GM21423 (cell line): ENCODE data around the gene CACNA1C.

Source experiments
- ATAC-seq: cut with Tn5 transposase; IDR thresholded peaks from one replicate; pipeline ENCODE4 v1.9.1; 2021; ENCODE audit warnings: mild to moderate bottlenecking, moderate library complexity; ENCODE audit not compliant: unreplicated experiment

Gene CACNA1C

DNA sequence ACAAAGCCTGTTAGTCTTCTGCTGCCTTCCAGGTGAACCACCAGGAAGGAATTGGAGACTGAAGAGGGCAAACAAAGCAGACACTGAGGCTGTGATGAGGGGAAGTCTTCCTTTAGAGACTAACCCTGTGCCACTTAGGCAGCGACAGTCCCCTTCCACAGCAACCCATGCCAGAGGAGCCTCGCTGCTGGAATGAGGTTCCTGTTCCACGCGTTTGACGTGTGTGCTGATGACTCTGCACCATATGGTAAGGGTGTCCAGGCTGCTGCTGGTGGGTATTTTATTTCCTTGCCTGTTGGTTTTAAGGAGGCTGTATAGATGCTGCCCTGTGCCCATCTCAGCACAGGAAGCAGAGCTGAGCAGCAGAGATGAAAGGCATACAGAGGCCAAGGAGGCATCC lies 380.1 kb downstream of the CACNA1C start:
- ATAC-seq = no peak

DNA sequence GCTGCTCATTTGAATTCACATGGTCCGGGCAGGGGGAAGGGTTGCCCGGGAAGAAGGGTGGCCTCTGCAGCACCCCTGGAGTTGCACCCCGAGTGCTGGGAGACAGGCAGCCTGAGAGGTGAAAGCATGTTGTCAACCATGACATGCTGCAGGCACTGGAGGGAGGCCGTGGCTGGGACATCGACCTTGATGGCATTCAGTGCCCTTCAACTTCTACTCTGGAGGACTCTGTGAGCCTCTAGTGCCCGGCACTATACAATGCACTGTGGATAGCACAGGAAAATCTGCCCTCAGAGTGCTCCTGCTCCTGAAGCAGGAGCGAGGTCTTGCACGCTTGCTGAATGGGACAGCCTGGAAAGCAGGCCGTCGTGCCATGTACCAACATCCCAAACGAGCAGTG lies 382.7 kb downstream of the CACNA1C start:
- ATAC-seq = no peak

DNA sequence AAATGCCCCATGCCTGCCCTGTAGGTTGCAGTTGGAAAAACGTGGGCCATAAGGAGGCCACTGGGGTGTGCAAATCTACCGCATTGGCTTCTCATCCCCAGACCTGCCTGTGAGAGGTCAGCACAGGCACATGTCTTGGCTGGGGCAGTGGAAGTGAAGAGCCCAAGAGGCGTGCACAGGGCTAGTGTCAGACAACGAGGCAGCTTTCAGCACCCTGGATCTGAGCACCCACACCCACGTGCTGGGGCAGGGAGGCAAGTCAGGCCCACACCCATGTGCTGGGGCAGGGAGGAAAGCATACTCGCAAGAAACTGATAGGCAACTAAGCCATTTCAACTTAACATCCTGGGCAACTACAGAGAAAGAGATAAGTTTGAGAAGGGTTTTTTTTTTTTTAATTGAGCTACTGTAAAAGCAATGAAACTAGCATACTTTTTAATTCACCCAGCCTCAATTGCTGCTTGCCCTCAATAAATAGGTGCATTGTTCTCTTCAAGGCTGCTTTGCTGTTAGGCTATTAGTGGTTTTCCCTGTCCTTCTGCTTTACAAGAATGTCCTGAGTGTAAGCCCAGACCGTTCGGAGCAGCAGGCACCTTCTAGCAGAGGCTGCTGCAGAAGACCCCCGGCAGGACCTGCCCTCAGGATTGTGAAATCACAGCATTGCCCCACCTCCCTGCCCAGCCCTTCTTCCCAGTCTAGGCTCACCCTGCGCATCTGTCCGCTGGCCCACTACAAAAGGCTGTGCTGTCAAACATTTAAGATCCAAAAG lies 386.7 kb downstream of the CACNA1C start:
- no peak for ATAC-seq

DNA sequence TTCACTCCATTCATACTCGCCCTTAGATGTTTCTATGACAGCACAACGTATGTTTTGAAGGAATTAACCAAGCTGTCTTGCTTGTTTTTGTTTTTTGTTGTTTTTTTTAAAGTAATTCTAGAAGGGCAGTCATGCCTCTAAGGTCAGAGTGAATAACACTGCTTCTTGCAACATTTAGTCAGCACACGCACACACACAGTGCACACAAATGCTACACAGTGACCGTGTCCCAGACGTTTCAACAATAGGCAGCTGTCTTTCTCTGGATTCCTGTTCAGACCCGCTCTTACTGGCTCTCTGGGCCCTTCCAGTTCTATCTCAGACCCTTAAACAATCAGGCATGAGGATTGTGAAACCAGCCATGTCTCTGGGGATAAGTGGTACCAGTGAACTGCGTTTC lies 391.0 kb downstream of the CACNA1C start:
- ATAC-seq = no peak

DNA sequence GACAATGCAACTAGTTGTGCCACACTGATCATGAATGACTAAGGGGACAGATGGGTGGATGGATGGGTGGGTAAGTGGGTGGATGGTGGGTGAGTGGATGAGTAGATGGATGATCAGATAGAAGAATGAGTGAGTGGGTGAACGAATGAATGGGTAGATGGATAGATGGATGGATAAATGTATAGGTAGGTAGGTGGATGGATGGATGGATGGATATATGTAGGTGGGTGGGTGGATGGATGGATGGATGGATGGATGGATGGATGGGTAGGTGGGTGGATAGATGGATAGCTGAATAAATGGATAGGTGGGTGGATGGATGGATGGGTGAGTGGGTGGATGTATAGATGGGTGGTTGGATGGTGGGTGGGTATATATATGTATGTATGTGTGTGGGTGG lies 393.2 kb downstream of the CACNA1C start:
- no peak for ATAC-seq

DNA sequence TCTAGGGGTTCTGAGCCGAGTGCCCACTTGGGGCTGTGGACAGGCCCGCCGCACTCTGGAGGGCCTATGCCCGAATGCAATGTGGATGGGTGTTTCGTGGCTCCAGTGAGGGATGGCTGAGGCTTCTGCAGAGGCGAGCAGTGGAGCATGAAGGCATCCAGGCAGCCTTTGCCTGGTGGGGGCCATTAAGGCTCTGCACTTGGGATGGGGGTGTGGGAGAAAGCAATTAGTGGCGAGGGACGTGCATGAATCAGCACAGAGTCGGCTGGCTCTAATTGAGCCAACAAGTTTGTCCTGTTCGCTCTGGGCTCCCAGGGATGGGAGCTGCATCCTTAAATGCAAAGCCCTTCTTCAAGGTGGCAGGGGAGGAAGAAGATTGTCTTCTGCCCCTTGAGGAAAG lies 395.1 kb downstream of the CACNA1C start:
- no peak for ATAC-seq

DNA sequence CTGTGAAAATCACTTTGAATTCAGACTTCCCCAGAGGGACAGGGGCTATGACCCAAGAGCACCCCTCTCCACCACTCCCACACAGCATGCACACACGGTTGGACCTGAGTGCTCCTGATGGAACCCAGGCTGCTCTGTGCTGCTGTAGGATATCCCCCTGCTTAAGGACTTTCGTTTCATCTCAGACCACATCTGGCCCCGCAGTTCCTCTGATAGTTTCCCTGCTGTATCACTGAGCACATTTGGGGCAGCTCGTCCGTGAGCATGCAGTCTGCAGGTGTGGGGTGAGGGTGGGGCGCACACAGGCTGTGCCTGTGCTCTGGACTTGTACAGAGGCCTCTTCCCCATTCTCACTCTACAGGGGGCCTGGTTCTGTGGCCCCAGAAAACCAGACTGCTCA lies 396.8 kb downstream of the CACNA1C start:
- no peak for ATAC-seq

DNA sequence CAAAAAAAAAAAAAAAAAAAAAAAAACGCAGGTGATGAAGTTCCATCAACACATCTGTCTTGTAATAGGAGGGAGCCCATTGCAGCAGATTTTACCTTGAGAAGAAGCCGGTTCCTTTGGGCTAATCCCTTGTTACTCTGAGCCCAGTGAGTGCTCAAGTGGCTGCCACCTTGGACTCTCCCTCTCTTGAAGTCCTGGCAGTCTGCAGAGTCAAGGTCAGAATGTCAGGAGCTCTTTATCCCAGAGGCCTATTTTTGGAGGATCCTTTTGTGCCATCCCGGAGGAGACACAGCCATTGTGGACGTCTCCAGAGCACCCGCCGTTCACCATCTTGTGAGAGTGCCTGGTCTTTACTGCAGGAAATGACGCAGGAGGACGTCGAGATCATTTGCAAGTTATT lies 397.8 kb downstream of the CACNA1C start:
- no peak for ATAC-seq

DNA sequence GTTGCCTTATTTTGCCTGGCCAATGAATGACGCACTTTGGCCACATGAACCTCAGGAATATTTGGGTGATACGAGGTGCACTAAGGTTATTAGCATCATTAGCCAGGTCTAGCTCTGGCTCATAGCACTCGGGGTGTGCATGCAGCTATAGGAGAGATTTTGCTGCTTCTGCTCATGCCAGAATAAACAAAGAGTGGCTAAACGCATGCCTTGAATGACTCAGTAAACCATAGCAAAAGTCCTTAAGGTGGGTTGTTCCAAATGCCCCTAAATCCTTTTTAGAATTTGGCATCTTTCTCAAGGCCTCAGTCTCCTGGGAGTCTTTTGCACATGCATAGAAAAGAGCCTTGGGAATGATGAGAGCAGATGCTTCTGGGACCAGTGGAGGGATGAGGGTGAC lies 398.2 kb downstream of the CACNA1C start:
- no peak for ATAC-seq

DNA sequence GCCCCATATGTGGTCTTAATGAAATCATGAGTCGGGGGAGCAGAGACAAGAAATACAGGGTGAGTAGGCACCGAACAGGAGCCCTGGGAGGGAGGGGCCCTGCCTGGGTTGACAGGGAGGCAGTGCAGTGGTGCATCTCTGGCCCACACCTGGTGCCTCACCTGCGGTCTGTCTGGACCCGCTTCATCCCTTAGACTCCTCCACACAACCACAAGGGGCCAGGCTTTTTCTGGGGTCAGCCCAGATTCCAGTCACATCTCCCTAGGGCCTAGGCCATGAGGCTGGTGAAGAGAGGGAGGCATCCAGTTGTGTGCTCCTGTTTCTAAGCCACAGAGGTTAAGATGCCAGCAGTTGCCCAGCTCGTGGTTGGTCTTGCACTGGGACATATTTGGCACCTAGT lies 398.7 kb downstream of the CACNA1C start:
- no peak for ATAC-seq

DNA sequence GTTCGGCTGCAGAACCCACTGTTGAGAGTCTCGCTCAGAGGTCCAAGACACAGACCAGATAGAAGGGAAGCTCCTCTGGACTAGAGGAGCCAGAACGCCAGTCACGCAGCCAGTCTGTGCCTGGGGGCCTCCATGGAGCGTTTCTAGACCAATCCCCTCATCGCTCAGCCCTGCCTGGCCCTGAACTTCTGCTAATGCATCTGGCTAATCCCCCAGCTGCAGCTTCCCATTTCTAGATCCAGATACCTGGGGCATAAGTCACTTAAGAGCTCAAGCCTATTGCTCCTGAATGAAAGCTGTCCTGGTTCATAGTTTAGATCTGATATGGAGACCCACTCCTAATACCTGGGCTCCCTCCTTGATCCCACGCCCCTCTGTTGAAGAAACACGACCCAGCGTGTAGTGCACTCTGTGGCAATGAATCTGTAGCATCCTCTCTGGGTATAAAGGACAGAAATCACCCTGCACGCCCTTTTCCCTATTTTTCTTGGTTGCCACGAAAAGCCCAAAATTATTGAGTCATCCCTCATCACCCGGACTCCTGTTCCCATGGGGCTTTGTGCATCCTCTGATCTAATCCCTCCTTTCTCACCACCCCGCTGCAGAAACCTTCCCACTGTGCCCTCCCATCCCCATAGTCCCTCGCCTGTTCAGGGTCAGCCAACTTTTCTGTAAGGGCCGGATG lies 400.4 kb downstream of the CACNA1C start:
- ATAC-seq = no peak

DNA sequence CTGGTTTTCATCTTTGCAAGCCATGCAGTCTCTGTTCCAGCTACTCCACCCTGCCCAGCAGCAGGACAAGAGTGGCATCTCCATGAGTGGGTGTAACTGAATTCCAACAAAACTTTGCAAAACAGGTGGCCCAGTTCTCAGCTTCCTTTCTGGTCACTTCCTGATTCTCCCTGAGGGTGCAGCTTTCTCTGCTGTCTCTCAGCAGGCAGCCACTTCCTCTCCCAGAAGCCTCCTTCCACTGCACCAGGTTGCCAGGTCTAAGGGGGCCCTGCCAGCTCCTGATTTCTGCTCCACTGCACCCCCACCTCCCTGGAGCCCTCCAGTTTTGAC lies 400.9 kb downstream of the CACNA1C start:
- no peak for ATAC-seq

DNA sequence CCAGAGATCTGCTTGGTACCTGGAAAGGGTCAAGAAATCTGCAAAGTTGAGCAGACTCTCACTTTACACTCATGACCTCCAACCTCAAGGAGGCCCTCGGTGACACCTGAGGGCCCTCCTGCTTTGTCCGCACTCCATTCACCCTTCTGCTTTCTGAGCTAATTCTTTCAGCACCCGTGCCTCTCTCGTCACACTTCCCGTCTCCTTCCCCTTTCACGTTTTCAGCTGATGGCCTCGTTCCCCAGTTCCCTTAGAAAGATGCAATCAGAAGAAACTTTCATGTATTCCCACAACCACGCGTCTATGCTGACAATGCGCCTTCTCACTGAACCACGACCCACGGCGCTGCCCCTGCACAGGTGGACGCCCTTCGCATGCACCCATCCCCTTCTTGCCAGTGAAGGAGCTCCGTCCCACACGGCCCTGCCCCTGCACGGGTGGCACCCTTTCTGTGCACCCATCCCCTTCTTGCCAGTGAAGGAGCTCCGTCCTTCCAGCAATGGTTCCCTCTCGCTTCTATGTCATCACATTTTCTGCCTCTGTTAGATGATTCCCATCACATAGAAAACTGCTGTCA lies 401.9 kb downstream of the CACNA1C start:
- no peak for ATAC-seq

DNA sequence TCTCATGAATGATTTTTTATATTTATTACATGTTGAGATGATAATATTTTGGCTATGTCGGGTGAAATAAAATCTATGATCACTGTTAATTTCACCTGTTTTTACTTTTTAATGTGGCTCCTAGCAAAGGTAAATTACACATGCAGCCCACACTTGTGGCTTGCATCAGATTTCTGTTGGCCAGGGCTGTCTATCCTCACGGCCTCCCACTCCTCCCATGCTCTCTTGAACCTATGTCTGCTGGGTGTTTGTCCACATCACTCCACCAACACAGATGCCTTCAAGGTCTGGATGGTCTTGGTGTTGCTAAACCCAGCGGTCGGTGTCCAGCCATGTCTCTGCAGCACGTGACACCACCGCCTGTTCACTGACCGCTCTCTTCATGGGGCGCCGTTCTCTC lies 402.6 kb downstream of the CACNA1C start:
- no peak for ATAC-seq

DNA sequence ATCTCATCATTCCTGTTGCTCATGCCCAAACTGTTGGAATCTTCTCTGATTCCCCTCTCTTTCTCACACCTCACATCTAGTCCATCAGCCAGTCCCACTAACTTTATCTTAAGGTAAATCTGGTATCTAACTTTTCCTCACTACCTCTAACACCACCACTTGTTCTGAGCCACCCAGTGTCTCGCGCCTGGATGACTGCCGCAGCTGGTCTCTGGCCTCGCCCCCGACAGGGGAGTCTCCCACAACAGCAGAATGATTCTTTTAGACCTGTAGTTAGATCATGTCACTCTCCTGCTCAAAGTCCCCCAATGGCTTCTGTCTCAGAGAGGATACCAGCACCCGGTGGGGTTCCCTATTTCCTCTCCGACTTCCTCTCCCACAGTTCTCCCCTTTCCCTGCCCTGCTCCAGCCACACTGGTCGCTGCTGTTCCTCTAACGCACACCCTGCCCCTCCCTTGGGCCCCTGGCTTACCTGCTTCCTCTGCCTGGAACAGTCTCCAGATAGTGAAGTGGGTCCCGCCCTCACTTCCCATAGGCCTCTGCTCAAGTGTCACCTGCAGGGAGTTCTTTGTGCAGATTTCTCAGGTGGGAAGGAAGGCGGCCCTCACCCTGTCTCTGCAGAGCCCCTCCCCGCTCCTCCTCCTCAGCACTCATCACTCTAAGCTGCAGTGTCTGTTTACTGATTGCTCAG lies 403.5 kb downstream of the CACNA1C start:
- ATAC-seq = no peak

DNA sequence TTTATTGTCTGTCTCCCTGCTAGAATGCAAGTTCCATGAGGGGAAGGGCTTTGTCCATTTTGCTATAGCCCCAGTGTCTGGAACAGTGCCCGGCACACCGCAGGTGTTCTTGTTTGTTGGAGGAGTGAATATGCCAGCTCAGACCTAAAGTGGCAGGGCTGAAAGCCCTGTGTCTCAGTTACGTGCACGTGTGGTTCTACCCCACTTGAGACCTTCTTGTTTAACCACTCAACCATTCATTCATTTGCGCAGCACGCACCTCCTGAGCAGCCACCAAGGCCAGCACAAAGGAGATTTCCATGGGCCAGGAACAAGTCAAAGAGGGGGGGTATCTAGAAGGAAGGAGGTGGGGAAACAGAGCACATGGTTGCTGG lies 404.0 kb downstream of the CACNA1C start:
- ATAC-seq = no peak

DNA sequence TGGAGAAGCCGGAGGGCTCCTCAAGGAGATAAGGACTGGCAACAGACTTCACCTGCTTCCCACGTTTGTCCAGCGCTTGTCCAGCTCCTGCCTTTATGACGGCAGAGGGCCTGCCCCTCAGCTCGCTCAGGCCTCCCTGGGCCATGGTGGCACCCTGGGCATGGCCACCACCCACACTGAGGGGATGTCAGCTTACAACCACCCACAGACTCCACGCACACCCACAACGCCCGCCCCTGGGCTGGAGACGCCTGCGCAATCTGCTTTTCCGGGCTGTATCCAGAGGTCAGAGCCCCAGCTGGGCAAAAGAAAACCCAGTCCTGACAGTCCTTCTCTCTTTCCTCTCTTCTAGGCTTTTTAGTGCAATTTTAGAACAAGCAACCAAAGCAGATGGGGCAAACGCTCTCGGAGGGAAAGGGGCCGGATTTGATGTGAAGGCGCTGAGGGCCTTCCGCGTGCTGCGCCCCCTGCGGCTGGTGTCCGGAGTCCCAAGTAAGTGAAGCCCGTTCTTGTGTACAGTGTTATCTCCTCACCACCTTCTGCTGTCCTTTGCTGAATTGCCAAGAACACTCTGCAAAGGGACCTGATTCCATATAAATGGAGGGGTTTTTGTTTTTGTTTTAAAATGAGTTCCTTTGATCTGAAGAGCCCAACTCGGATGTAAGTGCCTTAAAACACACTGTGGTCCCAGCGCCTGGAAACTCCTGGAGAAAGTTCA lies 404.6 kb downstream of the CACNA1C start:
- ATAC-seq = no peak

DNA sequence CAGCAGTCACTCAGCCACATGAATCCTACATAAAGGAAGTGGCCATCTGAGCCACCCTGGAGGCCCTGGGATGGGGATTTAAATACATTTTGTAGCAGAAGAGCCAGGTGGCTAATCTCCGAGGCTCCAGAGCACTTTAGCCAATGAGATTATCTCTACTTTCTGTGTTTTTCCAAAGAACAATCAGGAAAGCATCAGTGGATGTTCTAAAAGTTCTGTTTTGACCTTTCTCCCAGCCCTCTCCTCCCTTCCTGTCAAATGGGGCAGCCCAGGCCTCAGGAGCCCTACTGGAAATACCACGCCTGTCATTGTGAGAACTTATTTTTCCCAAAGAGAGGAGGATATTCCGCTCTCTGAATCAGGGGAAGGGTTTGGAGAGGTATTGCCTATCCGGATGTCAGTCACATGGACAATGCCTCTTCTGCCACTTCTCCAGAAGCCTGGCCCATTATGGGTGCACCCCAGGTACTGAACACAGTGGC lies 405.2 kb downstream of the CACNA1C start:
- ATAC-seq = no peak

DNA sequence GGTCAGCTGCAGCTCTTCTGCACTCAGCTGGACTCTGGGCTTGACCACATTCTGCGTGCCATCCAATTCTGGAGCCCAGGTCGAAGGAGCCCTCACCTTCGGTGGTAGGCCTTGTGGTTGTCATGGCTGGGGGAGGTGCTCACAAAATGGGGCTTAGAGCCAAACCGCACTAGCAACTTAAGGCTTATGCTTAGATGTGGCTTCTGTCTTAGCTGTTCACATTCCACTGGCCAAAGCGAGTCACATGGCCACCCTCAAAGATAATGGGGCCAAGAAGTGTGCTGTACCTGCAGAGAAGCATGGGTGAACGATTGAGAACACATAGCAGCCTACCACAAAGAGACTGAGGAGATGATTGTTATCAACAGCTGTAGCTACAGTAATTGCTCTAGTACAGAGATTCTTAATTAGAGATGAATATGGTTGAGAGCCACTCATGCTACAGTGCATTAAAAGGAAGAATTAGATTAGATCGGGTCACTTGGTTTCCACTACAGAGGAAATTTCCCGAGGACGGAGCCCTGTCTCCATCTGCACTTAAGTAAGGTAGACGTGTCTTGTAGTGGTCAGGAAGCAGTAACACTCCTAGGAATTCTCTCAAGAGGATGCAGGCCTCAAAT lies 407.4 kb downstream of the CACNA1C start:
- ATAC-seq = no peak

DNA sequence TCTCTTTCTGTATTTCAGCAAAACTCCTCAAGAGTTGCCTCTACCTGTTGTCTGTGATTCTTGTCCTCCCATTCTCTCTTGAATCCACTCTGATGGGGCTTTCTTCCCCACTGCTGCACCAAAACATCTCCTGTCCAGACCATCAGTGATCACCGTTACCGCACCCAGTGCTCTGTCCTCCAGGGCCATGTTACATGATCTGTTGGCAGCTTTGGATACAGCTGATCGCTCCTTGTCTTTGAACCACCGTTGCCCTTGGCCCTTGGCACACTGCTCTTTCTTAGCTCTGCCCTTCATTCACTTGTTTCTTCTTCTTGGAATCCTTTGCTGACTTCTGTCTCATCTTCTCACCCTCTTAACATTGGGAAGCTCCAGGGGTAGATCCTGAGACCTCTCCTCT lies 408.3 kb downstream of the CACNA1C start:
- no peak for ATAC-seq

DNA sequence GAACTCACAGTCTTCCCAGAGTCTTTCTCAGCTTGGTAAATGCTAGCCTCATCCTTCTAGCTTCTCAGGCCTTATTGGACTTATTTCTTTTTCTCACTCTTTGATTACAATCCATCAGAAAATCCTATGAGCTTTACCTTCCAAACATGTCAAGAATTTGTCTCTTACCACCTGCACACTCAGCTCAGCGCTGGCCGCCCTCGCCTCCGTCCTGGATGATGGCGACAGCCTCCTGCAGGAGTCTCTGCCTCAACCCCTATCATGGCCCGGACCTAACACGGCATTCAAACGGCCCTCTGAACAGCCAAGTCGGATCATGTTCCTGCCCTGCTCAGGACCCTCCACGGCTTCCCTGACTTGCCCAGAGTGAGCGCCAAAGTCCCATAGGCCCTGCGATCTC lies 408.9 kb downstream of the CACNA1C start:
- no peak for ATAC-seq
